Measurements from ENCODE around the gene C1GALT1.
A peak's percentile ranks its signal among the peaks of the same experiment; 100 is the strongest.

Gene C1GALT1

GRCh38 chr7:7272294-7272693 is 90.0 kb downstream of the C1GALT1 start:
- DNase-seq (ENCODE audit: low spot score), result no peak

GRCh38 chr7:7274782-7275181 is 92.4 kb downstream of the C1GALT1 start:
- no peak for DNase-seq (ENCODE audit: low spot score)

GRCh38 chr7:7276161-7276560 is 93.8 kb downstream of the C1GALT1 start:
- DNase-seq (ENCODE audit: low spot score), result peak; percentile 15

GRCh38 chr7:7290429-7291122 is 108.2 kb downstream of the C1GALT1 start:
- DNase-seq (ENCODE audit: low spot score), result no peak

- no peak for DNase-seq (ENCODE audit: low spot score)
Measured at GRCh38 chr7:7292085-7292484, 109.7 kb downstream of the C1GALT1 start.

- no peak for DNase-seq (ENCODE audit: low spot score)
Measured at GRCh38 chr7:7292608-7293007, 110.3 kb downstream of the C1GALT1 start.

GRCh38 chr7:7293092-7293491 is 110.7 kb downstream of the C1GALT1 start:
- DNase-seq (ENCODE audit: low spot score), result no peak

- DNase-seq (ENCODE audit: low spot score), result no peak
Measured at GRCh38 chr7:7294911-7295310, 112.6 kb downstream of the C1GALT1 start.
